Astrocyte (in vitro differentiated cells and primary cell): ENCODE measurements around the gene GPATCH3. TPM values are rescaled to one million over a fixed set of nuclear protein-coding genes. Genes with fewer than 3 reads are reported as not detected.

ENCODE experiments used
- DNase-seq: peaks from one replicate; pipeline ENCODE4 v3.0.0-alpha.2; 2010; ENCODE audit warnings: low read depth
- FAIRE-seq: peaks from 2 replicates; lab custom pipeline; 2011; peaks lifted over from hg19 to GRCh38; lab: Jason Lieb, UNC
- H2AFZ ChIP-seq: 2 replicates; pipeline ENCODE4 v1.6.0; 2012; ENCODE audit warnings: low read depth, low read length, inconsistent platforms
- H3K27ac ChIP-seq: 2 replicates; pipeline ENCODE4 v1.5.1; 2011; ENCODE audit warnings: low read depth, low read length, inconsistent platforms
- H3K27me3 ChIP-seq: 2 replicates; pipeline ENCODE4 v1.6.0; 2011; ENCODE audit warnings: low read length, inconsistent platforms; ENCODE audit not compliant: insufficient read depth
- H3K36me3 ChIP-seq: 2 replicates; pipeline ENCODE4 v1.5.1; 2011; ENCODE audit warnings: low read length, inconsistent platforms; ENCODE audit not compliant: insufficient read depth
- H3K4me1 ChIP-seq: 2 replicates; pipeline ENCODE4 v1.5.1; 2011; ENCODE audit warnings: low read length, inconsistent platforms; ENCODE audit not compliant: insufficient read depth
- H3K4me2 ChIP-seq: 2 replicates; pipeline ENCODE4 v1.6.0; 2012; ENCODE audit warnings: low read length, inconsistent platforms
- H3K4me3 ChIP-seq: 2 replicates; pipeline ENCODE4 v1.5.1; 2011; ENCODE audit warnings: low read depth, mild to moderate bottlenecking, low read length, inconsistent platforms; ENCODE audit not compliant: insufficient read depth
- H3K79me2 ChIP-seq: 2 replicates; pipeline ENCODE4 v1.6.0; 2012; ENCODE audit warnings: mild to moderate bottlenecking, low read length, inconsistent platforms; ENCODE audit not compliant: insufficient read depth
- H3K9ac ChIP-seq: 2 replicates; pipeline ENCODE4 v1.6.0; 2012; ENCODE audit warnings: mild to moderate bottlenecking, low read length, inconsistent platforms
- H3K9me3 ChIP-seq: 2 replicates; pipeline ENCODE4 v1.5.1; 2012; ENCODE audit warnings: low read depth, mild to moderate bottlenecking, low read length, inconsistent platforms; ENCODE audit not compliant: insufficient read depth
- H4K20me1 ChIP-seq: 2 replicates; pipeline ENCODE4 v1.6.0; 2012; ENCODE audit warnings: low read length, inconsistent platforms; ENCODE audit not compliant: insufficient read depth
- H3K27ac Mint-ChIP-seq: one replicate; pipeline ENCODE4 v1.8.0; 2021; ENCODE audit warnings: mild to moderate bottlenecking, mixed read lengths; ENCODE audit not compliant: unreplicated experiment
- H3K27me3 Mint-ChIP-seq: one replicate; pipeline ENCODE4 v1.8.0; 2021; ENCODE audit warnings: low read depth, mixed read lengths; ENCODE audit not compliant: unreplicated experiment
- H3K36me3 Mint-ChIP-seq: one replicate; pipeline ENCODE4 v1.8.0; 2021; ENCODE audit warnings: low read depth, mixed read lengths; ENCODE audit not compliant: unreplicated experiment
- H3K4me1 Mint-ChIP-seq: one replicate; pipeline ENCODE4 v1.8.0; 2021; ENCODE audit warnings: low read depth, mixed read lengths; ENCODE audit not compliant: unreplicated experiment
- H3K4me3 Mint-ChIP-seq: one replicate; pipeline ENCODE4 v1.8.0; 2021; ENCODE audit warnings: mild to moderate bottlenecking, moderate library complexity, mixed read lengths; ENCODE audit not compliant: unreplicated experiment
- H3K9me3 Mint-ChIP-seq: one replicate; pipeline ENCODE4 v1.8.0; 2021; ENCODE audit warnings: mild to moderate bottlenecking, mixed read lengths; ENCODE audit not compliant: unreplicated experiment
- CTCF ChIP-seq: IDR thresholded peaks from 2 replicates; pipeline ENCODE4 v1.5.1; 2011; ENCODE audit warnings: low read depth, mild to moderate bottlenecking, inconsistent platforms, low read length, moderate library complexity; ENCODE audit not compliant: insufficient read depth
- EZH2 ChIP-seq: IDR thresholded peaks from 2 replicates; pipeline ENCODE4 v1.6.1; 2012; ENCODE audit warnings: mild to moderate bottlenecking, low read length, inconsistent platforms; ENCODE audit not compliant: insufficient read depth
- total RNA-seq: library from RNA; stranded (reverse); gene quantifications from 2 replicates; pipeline ENCODE4 v1.2.1, GENCODE V29; 2021

Gene GPATCH3
- total RNA-seq, 1 donor from 2014 or later, result 12.8 TPM

DNA sequence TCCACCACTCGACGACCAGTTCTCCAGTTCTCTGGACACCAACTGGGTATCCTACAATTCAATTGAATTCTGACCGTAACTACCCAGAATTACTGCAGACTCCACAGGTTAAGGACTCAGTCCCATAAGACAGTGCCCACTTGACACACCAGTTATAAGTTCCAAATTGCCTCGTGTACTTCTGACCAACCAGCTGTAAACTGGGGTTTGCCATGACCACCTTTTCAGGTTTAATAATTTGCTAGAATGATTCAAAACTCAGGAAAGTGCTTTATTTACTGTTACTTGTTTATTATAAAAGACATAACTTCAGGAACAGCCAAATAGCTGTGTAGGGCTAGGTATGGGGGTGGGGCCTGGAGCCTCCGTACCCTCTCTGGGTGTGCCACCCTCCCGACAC lies 36.6 kb upstream of the GPATCH3 start:
- no peak for DNase-seq
- Mint-ChIP-seq H3K9me3 (no peaks in the 10 kb centered on the region), H3K36me3 (peaks cover 24% of the 10 kb centered on the region), H3K27me3 (no peaks in the 10 kb centered on the region), H3K27ac (no peak overlapping the region), H3K4me1 (peaks cover 10% of the 10 kb centered on the region), H3K4me3 (no peak overlapping the region)
- no peak overlapping the region for H3K4me2 ChIP-seq
- H3K27me3 ChIP-seq, result no peaks in the 10 kb centered on the region
- peaks cover 11% of the 10 kb centered on the region for H4K20me1 ChIP-seq
- H3K4me1 ChIP-seq, result peaks cover 10% of the 10 kb centered on the region
- H3K9me3 ChIP-seq, result no peaks in the 10 kb centered on the region
- no peak overlapping the region for H3K27ac ChIP-seq
- no peak for TF ChIP-seq CTCF
- TF ChIP-seq EZH2, result no peak
- no peak overlapping the region for H2AFZ ChIP-seq
- no peak for FAIRE-seq
- peaks cover 70% of the 10 kb centered on the region for H3K79me2 ChIP-seq
- H3K9ac ChIP-seq, result no peak overlapping the region
- no peak overlapping the region for H3K4me3 ChIP-seq
- peaks cover 27% of the 10 kb centered on the region for H3K36me3 ChIP-seq

GRCh38 chr1:26932531-26932930 lies 32.3 kb upstream of the GPATCH3 start:
- H3K4me1 Mint-ChIP-seq, result no peaks in the 10 kb centered on the region
- H3K4me3 Mint-ChIP-seq, result no peak overlapping the region
- Histone ChIP-seq H4K20me1 (peaks cover 26% of the 10 kb centered on the region), H3K4me1 (no peaks in the 10 kb centered on the region), H3K9ac (no peak overlapping the region), H3K4me3 (no peak overlapping the region), H2AFZ (no peak overlapping the region), H3K27ac (no peak overlapping the region), H3K27me3 (no peaks in the 10 kb centered on the region), H3K9me3 (no peaks in the 10 kb centered on the region), H3K36me3 (peaks cover 36% of the 10 kb centered on the region), H3K79me2 (peaks cover 65% of the 10 kb centered on the region), H3K4me2 (no peak overlapping the region)
- no peaks in the 10 kb centered on the region for H3K27me3 Mint-ChIP-seq
- H3K9me3 Mint-ChIP-seq, result no peaks in the 10 kb centered on the region
- FAIRE-seq (no peak), DNase-seq (no peak)
- H3K27ac Mint-ChIP-seq, result no peak overlapping the region
- TF ChIP-seq EZH2, result no peak
- TF ChIP-seq CTCF, result no peak
- peaks cover 27% of the 10 kb centered on the region for H3K36me3 Mint-ChIP-seq

GRCh38 chr1:26923711-26924110 lies 23.4 kb upstream of the GPATCH3 start:
- FAIRE-seq (no peak), DNase-seq (no peak)
- Histone ChIP-seq H3K9ac (peak overlapping the region; percentile 90), H2AFZ (no peak overlapping the region), H3K27me3 (no peaks in the 10 kb centered on the region), H3K79me2 (peaks cover 61% of the 10 kb centered on the region), H3K4me2 (peak overlapping the region; percentile 89), H3K9me3 (no peaks in the 10 kb centered on the region), H4K20me1 (peaks cover 37% of the 10 kb centered on the region), H3K4me1 (peaks cover 18% of the 10 kb centered on the region), H3K4me3 (no peak overlapping the region), H3K27ac (peak overlapping the region; percentile 31), H3K36me3 (peaks cover 16% of the 10 kb centered on the region)
- no peak overlapping the region for H3K27ac Mint-ChIP-seq
- H3K4me1 Mint-ChIP-seq, result peaks cover 13% of the 10 kb centered on the region
- H3K4me3 Mint-ChIP-seq, result no peak overlapping the region
- no peaks in the 10 kb centered on the region for H3K27me3 Mint-ChIP-seq
- H3K36me3 Mint-ChIP-seq, result peaks cover 14% of the 10 kb centered on the region
- TF ChIP-seq EZH2 (no peak), CTCF (no peak)
- H3K9me3 Mint-ChIP-seq, result no peaks in the 10 kb centered on the region
